AG04450 (cell line): ENCODE measurements around the gene AMBRA1. TPM values are rescaled to one million over a fixed set of nuclear protein-coding genes. Genes with fewer than 3 reads are reported as not detected.

Experiments
- CTCF ChIA-PET: fragments of 300-600, 350-600 bp; formaldehyde crosslinking; extraction: SDS; loops from one replicate; lab custom pipeline; 2022; ENCODE audit warnings: antibody characterized with exemption, inconsistent platforms; lab: Charles Lee
- POLR2A ChIA-PET: fragments of 350-600 bp; formaldehyde crosslinking; extraction: SDS; loops from one replicate; lab custom pipeline; 2021; ENCODE audit warnings: antibody characterized with exemption, inconsistent platforms; lab: Yijun Ruan, JAX
- DNase-seq: peaks from one replicate; pipeline ENCODE4 v3.0.0-alpha.2; 2011; ENCODE audit warnings: low read depth, low spot score
- H3K27ac ChIP-seq: one replicate; pipeline ENCODE4 v1.5.1; 2012; ENCODE audit warnings: low read depth, low read length, control low read depth
- H3K27me3 ChIP-seq: one replicate; pipeline ENCODE4 v1.6.0; 2012; ENCODE audit warnings: low read length; ENCODE audit not compliant: control insufficient read depth, insufficient read depth
- H3K4me3 ChIP-seq: 2 replicates; pipeline ENCODE4 v1.5.1; 2011; ENCODE audit warnings: mild to moderate bottlenecking, low read depth, low read length, control low read depth
- H3K9me3 ChIP-seq: 2 replicates; pipeline ENCODE4 v1.5.1; 2012; ENCODE audit warnings: low read length; ENCODE audit not compliant: control insufficient read depth, insufficient read depth
- polyA plus RNA-seq: library from polyadenylated mRNA; depleted of rRNA; stranded (reverse); fragments of >200 nt; gene quantifications from 2 replicates; pipeline ENCODE4 v1.2.3, GENCODE V29; 2011
- TF ChIP-seq, protein P1 (sequence below): IDR thresholded peaks from 2 replicates; pipeline ENCODE4 v1.5.1; 2011; ENCODE audit warnings: low read depth, low read length, control low read depth, inconsistent platforms

Gene AMBRA1
- polyA plus RNA-seq, 1 experiment, result 12.8 TPM

GRCh38 chr11:46445920-46446771 is 147.7 kb downstream of the AMBRA1 start:
- POLR2A ChIA-PET, result interaction anchor here (0.6 to 1.1 kb wide), 3 partner anchors 25 to 76 kb away, joined by 3 to 7 read pairs (median 5); no protein-coding TSS in a partner anchor
- no peak for DNase-seq
- no peak overlapping the region for H3K4me3 ChIP-seq
- H3K9me3 ChIP-seq, result no peaks in the 10 kb centered on the region
- CTCF ChIA-PET, result interaction anchor here (0.6 to 2.4 kb wide), 7 partner anchors 9 to 172 kb away, joined by 3 to 8 read pairs (median 3); no protein-coding TSS in a partner anchor
- TF ChIP-seq, protein P1, sequence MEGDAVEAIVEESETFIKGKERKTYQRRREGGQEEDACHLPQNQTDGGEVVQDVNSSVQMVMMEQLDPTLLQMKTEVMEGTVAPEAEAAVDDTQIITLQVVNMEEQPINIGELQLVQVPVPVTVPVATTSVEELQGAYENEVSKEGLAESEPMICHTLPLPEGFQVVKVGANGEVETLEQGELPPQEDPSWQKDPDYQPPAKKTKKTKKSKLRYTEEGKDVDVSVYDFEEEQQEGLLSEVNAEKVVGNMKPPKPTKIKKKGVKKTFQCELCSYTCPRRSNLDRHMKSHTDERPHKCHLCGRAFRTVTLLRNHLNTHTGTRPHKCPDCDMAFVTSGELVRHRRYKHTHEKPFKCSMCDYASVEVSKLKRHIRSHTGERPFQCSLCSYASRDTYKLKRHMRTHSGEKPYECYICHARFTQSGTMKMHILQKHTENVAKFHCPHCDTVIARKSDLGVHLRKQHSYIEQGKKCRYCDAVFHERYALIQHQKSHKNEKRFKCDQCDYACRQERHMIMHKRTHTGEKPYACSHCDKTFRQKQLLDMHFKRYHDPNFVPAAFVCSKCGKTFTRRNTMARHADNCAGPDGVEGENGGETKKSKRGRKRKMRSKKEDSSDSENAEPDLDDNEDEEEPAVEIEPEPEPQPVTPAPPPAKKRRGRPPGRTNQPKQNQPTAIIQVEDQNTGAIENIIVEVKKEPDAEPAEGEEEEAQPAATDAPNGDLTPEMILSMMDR, result peak; percentile 42
- no peak overlapping the region for H3K27ac ChIP-seq
- H3K27me3 ChIP-seq, result no peaks in the 10 kb centered on the region

- ChIA-PET POLR2A (interaction anchor here (0.6 to 1.1 kb wide), 2 partner anchors 72 to 77 kb away, joined by 3 to 5 read pairs; no protein-coding TSS in a partner anchor), CTCF (interaction anchor here (0.9 to 2.4 kb wide), 3 partner anchors 8 to 84 kb away, joined by 3 to 8 read pairs (median 7); no protein-coding TSS in a partner anchor)
- no peak for DNase-seq
- TF ChIP-seq, protein P1, result no peak
- Histone ChIP-seq H3K9me3 (no peaks in the 10 kb centered on the region), H3K4me3 (no peak overlapping the region), H3K27ac (no peak overlapping the region), H3K27me3 (no peaks in the 10 kb centered on the region)
These were observed 148.5 kb downstream of the AMBRA1 start for GRCh38 chr11:46445192-46445919.

DNA sequence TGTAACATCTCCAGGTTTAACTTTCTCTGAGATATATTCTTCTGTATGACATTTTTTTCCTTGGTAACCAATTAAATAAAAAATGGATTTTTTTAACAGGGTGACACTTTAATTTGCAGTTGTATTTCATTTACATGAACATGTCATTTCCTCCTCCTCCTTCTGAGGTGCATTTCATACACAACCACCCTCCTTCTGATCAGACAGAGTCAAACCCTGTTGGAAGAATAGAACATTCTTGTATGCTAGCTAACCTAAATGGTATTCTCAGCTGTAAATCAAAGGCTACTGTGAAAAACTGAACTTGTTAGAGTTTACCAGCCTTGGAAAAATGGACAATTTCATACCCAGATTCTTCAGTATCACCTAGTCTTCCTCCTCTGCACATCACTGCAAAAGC is 149.5 kb downstream of the AMBRA1 start:
- Histone ChIP-seq H3K27me3 (no peaks in the 10 kb centered on the region), H3K9me3 (no peaks in the 10 kb centered on the region), H3K27ac (no peak overlapping the region), H3K4me3 (no peak overlapping the region)
- TF ChIP-seq, protein P1, result no peak
- ChIA-PET POLR2A (no interaction called here), CTCF (no interaction called here)
- no peak for DNase-seq

DNA sequence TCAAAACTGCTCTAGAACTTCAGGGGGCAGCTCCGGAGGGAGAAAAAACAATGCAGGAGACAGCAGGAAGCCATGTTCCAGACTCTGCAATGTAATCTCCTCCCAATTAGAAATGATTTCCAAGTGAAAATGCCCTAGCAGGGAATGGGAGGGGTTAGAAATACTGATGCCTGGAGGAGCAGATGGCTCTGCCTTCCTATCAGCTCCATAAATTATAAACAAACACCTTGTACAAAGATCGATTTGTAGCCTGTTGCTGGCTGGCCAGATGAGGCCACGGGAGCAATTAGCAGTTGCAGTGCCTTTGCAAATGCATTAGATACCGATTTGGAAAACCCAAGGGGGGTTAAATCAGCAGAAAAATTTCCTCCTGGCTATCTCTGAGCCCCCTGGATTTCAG is 155.6 kb downstream of the AMBRA1 start:
- CTCF ChIA-PET, result interaction anchor here (1.2 to 1.7 kb wide), 4 partner anchors 8 to 84 kb away, joined by 3 to 7 read pairs (median 3); no protein-coding TSS in a partner anchor

More for the DNA sequence above, 155.6 kb downstream of the AMBRA1 start:
- Histone ChIP-seq H3K4me3 (no peak overlapping the region), H3K9me3 (no peaks in the 10 kb centered on the region), H3K27ac (no peak overlapping the region), H3K27me3 (no peaks in the 10 kb centered on the region)
- TF ChIP-seq, protein P1, result no peak
- DNase-seq, result no peak
- POLR2A ChIA-PET, result no interaction called here
